PC-3 (cell line): ENCODE data around the gene ECEL1.

Experiments
- CTCF ChIP-seq: fragments of 300-600 bp; sonication (generic); conservative IDR thresholded peaks from 2 replicates; pipeline ENCODE4 v1.5.1; 2017; ENCODE audit warnings: antibody characterized with exemption, low read depth, mild to moderate bottlenecking, low read length
- EZH2 ChIP-seq: fragments of 300-600 bp; sonication (generic); IDR thresholded peaks from one replicate; pipeline ENCODE4 v1.6.1; 2017; ENCODE audit warnings: antibody characterized with exemption, mild to moderate bottlenecking, low read length; ENCODE audit not compliant: unreplicated experiment

- no peak for TF ChIP-seq CTCF
- TF ChIP-seq EZH2 = no peak
Observed at GRCh38 chr2:232501794-232502390, 14.3 kb upstream of the ECEL1 start.
